Retinal pigment epithelial cell (primary cell): ENCODE data around the gene TPSD1.

ENCODE experiments used
- DNase-seq: peaks from one replicate; pipeline ENCODE4 v3.0.0-alpha.2; 2010; ENCODE audit warnings: low read depth
- H3K4me3 ChIP-seq: 2 replicates; pipeline ENCODE4 v1.5.1; 2011; ENCODE audit warnings: mild to moderate bottlenecking, low read length, control low read depth, moderate library complexity
- CTCF ChIP-seq: conservative IDR thresholded peaks from 2 replicates; pipeline ENCODE4 v1.5.1; 2011; ENCODE audit warnings: low read depth, low read length, control low read depth, inconsistent platforms

TPSD1 gene

GRCh38 chr16:1285669-1286512, 30.0 kb downstream of the TPSD1 start:
- TF ChIP-seq CTCF = peak; percentile 22
- DNase-seq = no peak

GRCh38 chr16:1286513-1287094, 30.7 kb downstream of the TPSD1 start:
- no peak overlapping the region for H3K4me3 ChIP-seq
- no peak for TF ChIP-seq CTCF
- DNase-seq = no peak

More at GRCh38 chr16:1285669-1286512, 30.0 kb downstream of the TPSD1 start:
- H3K4me3 ChIP-seq = no peak overlapping the region

GRCh38 chr16:1287982-1288670, 32.3 kb downstream of the TPSD1 start:
- no peak for DNase-seq
- TF ChIP-seq CTCF = no peak
- no peak overlapping the region for H3K4me3 ChIP-seq

- H3K4me3 ChIP-seq = no peak overlapping the region
- no peak for TF ChIP-seq CTCF
- no peak for DNase-seq
These were observed 33.1 kb downstream of the TPSD1 start for GRCh38 chr16:1288813-1289476.

GRCh38 chr16:1289477-1289866, 33.6 kb downstream of the TPSD1 start:
- H3K4me3 ChIP-seq = no peak overlapping the region
- no peak for DNase-seq
- TF ChIP-seq CTCF = no peak

- no peak overlapping the region for H3K4me3 ChIP-seq
- no peak for DNase-seq
- no peak for TF ChIP-seq CTCF
These were observed 34.2 kb downstream of the TPSD1 start for GRCh38 chr16:1290063-1290501.
